ENCODE measurements around the gene NEBL. TPM values are rescaled to one million over a fixed set of nuclear protein-coding genes. Genes with fewer than 3 reads are reported as not detected.

The NEBL gene
- total and polyA plus RNA-seq, 2 experiments from 2014 or later = 2.3 to 11.4 TPM

DNA sequence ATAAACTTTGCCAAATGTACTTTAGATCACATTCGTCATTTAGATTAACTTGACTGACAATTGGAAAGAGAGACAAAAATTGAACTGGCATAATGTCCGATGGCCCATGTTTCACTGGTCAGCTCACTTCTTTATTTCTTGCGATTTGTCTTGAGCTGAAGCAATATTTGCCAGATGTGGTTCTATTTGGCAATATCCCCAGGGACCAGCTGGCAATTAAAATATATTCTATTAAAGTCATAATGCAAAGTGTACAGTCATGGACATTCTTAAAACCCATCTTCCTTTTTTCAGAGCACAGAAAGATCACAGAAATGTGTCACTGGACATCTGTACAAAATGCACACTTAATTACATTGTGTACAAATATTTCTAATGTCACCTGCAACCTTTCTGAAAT, 26.3 kb downstream of the NEBL start:
- peaks cover 7% of the 10 kb centered on the region; the same call in 1 of the 2 replicates for H3K4me1 ChIP-seq (ENCODE audit: insufficient read depth)
- no peak overlapping the region for H3K4me2 ChIP-seq
- Mint-ChIP-seq H3K4me3 (no peak overlapping the region), H3K4me1 (peaks cover 12% of the 10 kb centered on the region), H3K27ac (no peak overlapping the region), H3K27me3 (ENCODE audit: insufficient read depth, low read depth, poor library complexity) (peaks cover 2% of the 10 kb centered on the region), H3K9me3 (no peaks in the 10 kb centered on the region), H3K36me3 (ENCODE audit: low read depth) (no peaks in the 10 kb centered on the region)
- H3K27me3 ChIP-seq (ENCODE audit: insufficient read depth) = no peaks in the 10 kb centered on the region
- no peak overlapping the region for H2AFZ ChIP-seq
- no peaks in the 10 kb centered on the region for H4K20me1 ChIP-seq (replicated peaks; ENCODE audit: insufficient read depth)
- ATAC-seq (no peak), DNase-seq (ENCODE audit: low spot score) (no peak)
- H3K79me2 ChIP-seq (replicated peaks; ENCODE audit: insufficient read depth) = no peaks in the 10 kb centered on the region
- H3K4me3 ChIP-seq = no peak overlapping the region
- peaks cover 10% of the 10 kb centered on the region; the same call in 1 of the 2 replicates for H3K9me2 ChIP-seq (ENCODE audit: insufficient read depth)
- H3F3A ChIP-seq (replicated peaks; ENCODE audit: low read depth) = no peaks in the 10 kb centered on the region
- TF ChIP-seq POLR2AphosphoS5 (IDR thresholded peaks at IDR 0.05; ENCODE audit: low read depth) (no peak), EZH2 (IDR thresholded peaks at IDR 0.05; ENCODE audit: low read depth, unreplicated experiment) (no peak), JUNB (IDR thresholded peaks at IDR 0.05; ENCODE audit: unreplicated experiment) (no peak)
- H3K27ac ChIP-seq (ENCODE audit: low read depth) = no peak overlapping the region
- no peaks in the 10 kb centered on the region for H3K36me3 ChIP-seq (ENCODE audit: insufficient read depth)

- H3K36me3 ChIP-seq (ENCODE audit: insufficient read depth) = no peaks in the 10 kb centered on the region
- H3K27ac Mint-ChIP-seq = no peak overlapping the region
- H3K27me3 Mint-ChIP-seq (ENCODE audit: insufficient read depth, low read depth, poor library complexity) = no peaks in the 10 kb centered on the region
- no peak overlapping the region for H3K4me3 ChIP-seq
- H3K27me3 ChIP-seq (ENCODE audit: insufficient read depth) = no peaks in the 10 kb centered on the region
- no peaks in the 10 kb centered on the region for H3K36me3 Mint-ChIP-seq (ENCODE audit: low read depth)
- no peak overlapping the region for H2AFZ ChIP-seq
- no peaks in the 10 kb centered on the region for H4K20me1 ChIP-seq (replicated peaks; ENCODE audit: insufficient read depth)
- H3K4me1 Mint-ChIP-seq = peaks cover 7% of the 10 kb centered on the region; the same call in 2 of the 3 replicates
- no peak overlapping the region for H3K27ac ChIP-seq (ENCODE audit: low read depth)
- no peak for ATAC-seq
- no peaks in the 10 kb centered on the region for H3K4me1 ChIP-seq (ENCODE audit: insufficient read depth)
- no peaks in the 10 kb centered on the region for H3K9me3 Mint-ChIP-seq
- H3K4me3 Mint-ChIP-seq = no peak overlapping the region
- H3K4me2 ChIP-seq = no peak overlapping the region
- no peaks in the 10 kb centered on the region for H3K79me2 ChIP-seq (replicated peaks; ENCODE audit: insufficient read depth)
- H3K9me2 ChIP-seq (ENCODE audit: insufficient read depth) = no peaks in the 10 kb centered on the region
- no peak for DNase-seq (ENCODE audit: low spot score)
- H3F3A ChIP-seq (replicated peaks; ENCODE audit: low read depth) = no peaks in the 10 kb centered on the region
- TF ChIP-seq EZH2phosphoT487 (IDR thresholded peaks at IDR 0.05; ENCODE audit: unreplicated experiment) = no peak
- TF ChIP-seq, protein P1, sequence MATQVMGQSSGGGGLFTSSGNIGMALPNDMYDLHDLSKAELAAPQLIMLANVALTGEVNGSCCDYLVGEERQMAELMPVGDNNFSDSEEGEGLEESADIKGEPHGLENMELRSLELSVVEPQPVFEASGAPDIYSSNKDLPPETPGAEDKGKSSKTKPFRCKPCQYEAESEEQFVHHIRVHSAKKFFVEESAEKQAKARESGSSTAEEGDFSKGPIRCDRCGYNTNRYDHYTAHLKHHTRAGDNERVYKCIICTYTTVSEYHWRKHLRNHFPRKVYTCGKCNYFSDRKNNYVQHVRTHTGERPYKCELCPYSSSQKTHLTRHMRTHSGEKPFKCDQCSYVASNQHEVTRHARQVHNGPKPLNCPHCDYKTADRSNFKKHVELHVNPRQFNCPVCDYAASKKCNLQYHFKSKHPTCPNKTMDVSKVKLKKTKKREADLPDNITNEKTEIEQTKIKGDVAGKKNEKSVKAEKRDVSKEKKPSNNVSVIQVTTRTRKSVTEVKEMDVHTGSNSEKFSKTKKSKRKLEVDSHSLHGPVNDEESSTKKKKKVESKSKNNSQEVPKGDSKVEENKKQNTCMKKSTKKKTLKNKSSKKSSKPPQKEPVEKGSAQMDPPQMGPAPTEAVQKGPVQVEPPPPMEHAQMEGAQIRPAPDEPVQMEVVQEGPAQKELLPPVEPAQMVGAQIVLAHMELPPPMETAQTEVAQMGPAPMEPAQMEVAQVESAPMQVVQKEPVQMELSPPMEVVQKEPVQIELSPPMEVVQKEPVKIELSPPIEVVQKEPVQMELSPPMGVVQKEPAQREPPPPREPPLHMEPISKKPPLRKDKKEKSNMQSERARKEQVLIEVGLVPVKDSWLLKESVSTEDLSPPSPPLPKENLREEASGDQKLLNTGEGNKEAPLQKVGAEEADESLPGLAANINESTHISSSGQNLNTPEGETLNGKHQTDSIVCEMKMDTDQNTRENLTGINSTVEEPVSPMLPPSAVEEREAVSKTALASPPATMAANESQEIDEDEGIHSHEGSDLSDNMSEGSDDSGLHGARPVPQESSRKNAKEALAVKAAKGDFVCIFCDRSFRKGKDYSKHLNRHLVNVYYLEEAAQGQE (IDR thresholded peaks at IDR 0.05; ENCODE audit: unreplicated experiment) = no peak
- no peak for TF ChIP-seq JUNB (IDR thresholded peaks at IDR 0.05; ENCODE audit: unreplicated experiment)
- no peak for TF ChIP-seq CREB1 (CRISPR knock-in tag; IDR thresholded peaks at IDR 0.05; ENCODE audit: low read depth)
- TF ChIP-seq ZNF114 (CRISPR knock-in tag; IDR thresholded peaks at IDR 0.05) = no peak
- no peak for TF ChIP-seq NANOG (IDR thresholded peaks at IDR 0.05; ENCODE audit: borderline replicate concordance)
- no peak for TF ChIP-seq ZNF331 (CRISPR knock-in tag; IDR thresholded peaks at IDR 0.05; ENCODE audit: low read depth)
- TF ChIP-seq, protein P2, sequence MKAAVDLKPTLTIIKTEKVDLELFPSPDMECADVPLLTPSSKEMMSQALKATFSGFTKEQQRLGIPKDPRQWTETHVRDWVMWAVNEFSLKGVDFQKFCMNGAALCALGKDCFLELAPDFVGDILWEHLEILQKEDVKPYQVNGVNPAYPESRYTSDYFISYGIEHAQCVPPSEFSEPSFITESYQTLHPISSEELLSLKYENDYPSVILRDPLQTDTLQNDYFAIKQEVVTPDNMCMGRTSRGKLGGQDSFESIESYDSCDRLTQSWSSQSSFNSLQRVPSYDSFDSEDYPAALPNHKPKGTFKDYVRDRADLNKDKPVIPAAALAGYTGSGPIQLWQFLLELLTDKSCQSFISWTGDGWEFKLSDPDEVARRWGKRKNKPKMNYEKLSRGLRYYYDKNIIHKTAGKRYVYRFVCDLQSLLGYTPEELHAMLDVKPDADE (IDR thresholded peaks at IDR 0.05) = no peak
- TF ChIP-seq ZNF462 (CRISPR knock-in tag; IDR thresholded peaks at IDR 0.05) = no peak
- TF ChIP-seq POLR2AphosphoS5 (IDR thresholded peaks at IDR 0.05; ENCODE audit: low read depth) = no peak
- no peak for TF ChIP-seq STAT1 (IDR thresholded peaks at IDR 0.05; ENCODE audit: unreplicated experiment)
- no peak for TF ChIP-seq EZH2 (IDR thresholded peaks at IDR 0.05; ENCODE audit: low read depth, unreplicated experiment)
Observed at GRCh38 chr10:20863008-20863407, 34.1 kb downstream of the NEBL start.

All from GM23338 (cell line).